SHP77 (cell line): ENCODE data around the gene DPP4.
"Not testable (repeated sequence)": the region's sequence is repeated elsewhere in the genome, so short reads cannot be mapped to it uniquely, and the experiment has no call there.

Experiments
- DNase-seq, 2 experiments: peaks; one replicate each; lab custom pipeline; 2025; lab: John Stamatoyannopoulos, UW

Gene DPP4

DNA sequence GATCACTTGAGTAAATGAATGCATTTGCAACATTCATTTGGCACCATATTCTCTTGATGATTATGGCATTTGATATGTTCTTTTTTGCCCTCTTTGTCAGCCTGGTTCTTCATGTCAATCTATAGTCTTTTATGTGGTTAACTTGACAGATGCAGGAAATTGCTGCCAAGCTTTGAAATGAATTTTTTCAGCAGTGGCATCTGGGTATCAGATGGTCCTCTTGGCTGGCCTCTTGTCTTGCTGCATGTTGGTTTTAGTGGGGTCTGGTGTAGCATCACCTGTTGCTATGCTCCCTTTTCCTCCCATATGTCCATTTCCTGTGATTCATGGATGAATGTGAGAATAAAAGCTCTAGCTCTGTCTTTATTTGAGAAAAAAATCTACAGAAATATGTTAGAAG is 119.9 kb downstream of the DPP4 start:
- DNase-seq, result no peak

DNA sequence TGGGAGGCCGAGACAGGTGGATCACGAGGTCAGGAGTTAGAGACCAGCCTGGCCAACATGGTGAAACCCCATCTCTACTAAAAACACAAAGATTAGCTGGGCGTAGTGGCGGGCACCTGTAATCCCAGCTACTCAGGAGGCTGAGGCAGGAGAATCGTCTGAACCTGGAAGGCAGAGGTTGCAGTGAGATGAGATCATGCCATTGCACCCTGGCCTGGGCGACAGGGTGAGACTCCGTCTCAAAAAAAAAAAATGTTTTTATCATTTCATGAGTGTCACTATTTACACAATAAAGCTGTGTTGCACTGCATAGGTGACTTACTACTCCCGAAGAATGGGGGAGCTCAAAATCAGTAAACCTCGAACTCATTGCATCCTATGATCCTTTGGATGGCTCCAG is 120.6 kb downstream of the DPP4 start:
- DNase-seq, result not testable (repeated sequence)

DNA sequence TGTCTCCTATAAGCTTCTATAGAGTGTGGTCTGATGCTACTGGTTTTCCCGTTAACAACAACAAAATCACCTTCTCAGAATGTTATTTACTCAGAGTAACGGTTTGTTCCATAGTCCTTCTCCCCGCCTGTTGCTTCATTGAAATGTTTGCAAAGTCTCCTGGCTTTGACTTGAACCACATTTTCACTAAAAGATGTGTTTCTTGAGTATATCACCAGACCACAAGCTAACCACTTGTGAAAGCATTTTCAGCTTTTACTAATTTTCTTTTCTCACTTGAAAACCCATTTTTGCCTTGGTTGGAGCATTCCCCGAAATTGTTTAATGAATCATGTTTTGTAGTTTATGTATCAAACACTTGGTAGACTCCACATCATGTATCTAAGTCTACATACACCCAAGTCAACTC is 121.2 kb downstream of the DPP4 start:
- DNase-seq, result no peak

DNA sequence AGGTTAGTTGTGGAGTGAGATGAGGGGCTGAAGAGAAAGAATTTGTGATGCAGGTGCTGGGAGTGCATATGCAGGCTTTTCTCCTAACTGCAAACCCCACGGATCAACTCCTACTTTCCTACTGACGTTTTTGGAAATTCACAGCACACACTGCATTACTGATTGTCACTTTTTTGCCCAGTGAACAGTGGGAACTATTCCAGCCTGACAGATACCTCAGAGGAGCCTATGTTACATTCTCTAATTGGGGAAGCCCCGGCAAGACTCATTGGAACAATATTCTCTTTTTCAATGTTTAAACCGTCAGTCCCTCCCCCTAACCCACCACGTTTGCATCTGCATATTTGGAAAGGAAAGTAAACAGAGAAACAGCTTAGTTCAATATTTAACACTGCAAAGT is 126.2 kb downstream of the DPP4 start:
- DNase-seq, result no peak

DNA sequence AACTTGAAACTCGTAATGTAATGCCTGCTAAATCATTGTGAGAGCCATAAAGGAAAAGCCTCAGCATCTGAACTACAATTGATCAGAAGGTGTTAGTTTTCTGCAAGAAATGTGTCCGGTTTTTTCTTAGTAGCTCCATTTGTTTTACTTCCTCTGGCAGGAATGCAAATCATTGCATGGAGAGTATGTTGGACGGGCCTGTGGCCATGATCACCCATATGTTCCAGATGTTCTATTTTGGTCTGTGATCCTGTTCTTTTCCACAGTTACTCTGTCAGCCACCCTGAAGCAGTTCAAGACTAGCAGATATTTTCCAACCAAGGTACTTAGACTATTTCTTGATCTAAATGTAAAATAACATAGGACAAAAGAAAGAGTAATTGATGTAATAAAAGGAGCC is 126.6 kb downstream of the DPP4 start:
- no peak for DNase-seq

DNA sequence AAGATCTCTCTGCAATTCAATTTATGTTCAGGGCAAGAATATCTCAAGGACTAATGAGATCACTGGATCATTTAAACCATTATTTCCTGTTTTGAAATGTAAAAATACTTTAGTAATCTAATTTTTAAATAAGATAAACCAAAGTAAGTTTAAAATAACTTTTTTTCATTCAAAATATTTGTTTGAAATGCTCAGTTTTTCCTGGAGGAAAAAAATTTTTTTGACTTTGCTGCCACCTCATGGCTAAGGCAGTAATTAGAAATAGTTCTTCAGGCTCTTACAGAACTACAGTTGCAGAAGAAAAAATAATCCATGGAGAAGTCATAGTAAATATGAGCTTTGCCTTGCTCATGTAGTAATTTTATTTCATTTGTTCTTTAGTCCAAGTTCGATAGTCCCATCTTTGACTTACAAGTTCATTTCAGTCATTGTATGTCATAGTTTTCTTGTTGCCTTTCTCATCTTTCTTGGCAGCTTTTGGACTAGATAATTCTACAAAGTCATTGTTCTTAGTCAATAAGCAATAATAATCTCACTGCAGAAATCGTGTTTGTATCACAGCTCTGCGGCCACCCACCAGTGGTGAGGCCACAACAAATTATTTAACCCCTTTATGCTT is 127.4 kb downstream of the DPP4 start:
- peak in 1 of 2 experiments; percentile 9 for DNase-seq

DNA sequence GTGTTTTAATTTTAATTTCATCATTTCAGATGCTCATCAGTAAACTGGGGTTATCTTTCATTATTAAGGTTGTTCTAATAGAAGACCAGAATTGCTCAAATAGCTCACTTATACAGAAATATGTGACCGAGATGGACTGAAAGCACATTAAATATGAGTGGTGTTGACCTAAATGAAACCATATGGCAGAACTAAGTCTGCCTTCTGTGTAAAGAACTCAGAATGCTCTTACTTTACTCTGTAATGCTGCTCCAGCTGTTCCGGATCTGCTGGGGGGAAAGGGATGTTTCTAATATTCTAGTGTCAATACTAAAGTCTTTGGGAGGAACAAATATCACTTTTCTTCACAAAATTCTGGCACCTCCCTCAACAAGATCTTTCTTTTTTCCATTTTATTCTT is 131.0 kb downstream of the DPP4 start:
- DNase-seq, result no peak
